ENCODE results near the gene SLIT3.

DNA sequence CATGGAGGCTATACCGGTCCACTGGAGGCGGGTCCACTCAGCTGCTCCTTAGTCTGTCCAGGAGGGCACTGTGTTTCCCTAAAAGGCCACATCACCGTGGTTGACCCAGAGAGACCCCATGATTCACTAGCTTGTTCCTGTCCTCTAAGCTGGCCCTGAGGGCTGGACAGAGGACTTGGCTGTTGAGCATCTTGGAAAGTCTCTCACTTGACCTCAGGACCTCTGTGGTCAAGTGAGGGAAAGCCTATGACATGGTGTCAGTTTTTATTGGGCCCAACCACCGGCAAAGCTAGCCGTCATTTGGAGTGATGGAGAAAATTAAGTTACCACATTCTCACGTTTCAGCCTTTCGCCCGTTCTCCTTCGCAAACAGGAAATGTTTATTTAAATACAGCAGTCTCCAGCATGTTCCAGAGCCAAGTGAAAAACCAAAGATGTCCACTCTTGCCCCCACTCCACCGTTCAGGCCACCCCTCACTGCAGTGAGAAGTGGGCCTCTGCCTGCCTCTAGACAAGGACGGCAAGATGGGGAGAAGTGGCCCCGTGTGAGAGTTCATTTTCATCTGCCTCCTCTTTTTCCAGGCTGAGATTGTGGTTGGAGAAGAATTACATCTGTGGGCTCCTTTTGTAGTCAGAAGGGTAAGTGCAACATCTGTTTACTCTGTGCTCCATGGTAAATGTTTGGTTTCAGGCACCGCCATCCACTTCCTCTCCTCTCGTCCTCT lies 4.4 kb downstream of the SLIT3 start:
- TF ChIP-seq, protein P1, sequence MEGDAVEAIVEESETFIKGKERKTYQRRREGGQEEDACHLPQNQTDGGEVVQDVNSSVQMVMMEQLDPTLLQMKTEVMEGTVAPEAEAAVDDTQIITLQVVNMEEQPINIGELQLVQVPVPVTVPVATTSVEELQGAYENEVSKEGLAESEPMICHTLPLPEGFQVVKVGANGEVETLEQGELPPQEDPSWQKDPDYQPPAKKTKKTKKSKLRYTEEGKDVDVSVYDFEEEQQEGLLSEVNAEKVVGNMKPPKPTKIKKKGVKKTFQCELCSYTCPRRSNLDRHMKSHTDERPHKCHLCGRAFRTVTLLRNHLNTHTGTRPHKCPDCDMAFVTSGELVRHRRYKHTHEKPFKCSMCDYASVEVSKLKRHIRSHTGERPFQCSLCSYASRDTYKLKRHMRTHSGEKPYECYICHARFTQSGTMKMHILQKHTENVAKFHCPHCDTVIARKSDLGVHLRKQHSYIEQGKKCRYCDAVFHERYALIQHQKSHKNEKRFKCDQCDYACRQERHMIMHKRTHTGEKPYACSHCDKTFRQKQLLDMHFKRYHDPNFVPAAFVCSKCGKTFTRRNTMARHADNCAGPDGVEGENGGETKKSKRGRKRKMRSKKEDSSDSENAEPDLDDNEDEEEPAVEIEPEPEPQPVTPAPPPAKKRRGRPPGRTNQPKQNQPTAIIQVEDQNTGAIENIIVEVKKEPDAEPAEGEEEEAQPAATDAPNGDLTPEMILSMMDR (IDR thresholded peaks at IDR 0.05) = no peak
- no peak for TF ChIP-seq POLR2A (IDR thresholded peaks at IDR 0.05)
